Measurements from ENCODE around the gene KSR1. TPM values are rescaled to one million over a fixed set of nuclear protein-coding genes. Genes with fewer than 3 reads are reported as not detected.

The KSR1 gene
- total and polyA plus RNA-seq, 2 experiments from 2014 or later, result 7.8 to 53.2 TPM

DNA sequence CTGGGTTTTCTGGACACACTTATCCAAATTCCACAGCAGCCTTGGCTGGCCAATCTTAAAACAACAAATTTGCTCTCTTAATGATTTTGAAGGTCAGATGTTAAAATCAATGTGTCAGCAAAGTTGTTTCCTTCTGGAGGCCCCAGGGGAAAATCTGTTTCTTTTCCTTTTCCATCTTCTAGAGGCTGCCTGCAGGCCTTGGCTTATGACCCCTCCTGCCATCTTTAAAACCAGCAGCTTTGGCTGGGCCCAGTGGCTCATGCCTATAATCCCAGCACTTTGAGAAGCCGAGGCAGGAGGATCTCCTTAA is 177.7 kb downstream of the KSR1 start:
- DNase-seq (ENCODE audit: low spot score) (no peak), ATAC-seq (no peak)
- no peak overlapping the region for H2AFZ ChIP-seq
- no peak overlapping the region for H3K4me3 ChIP-seq
- TF ChIP-seq, protein P1, sequence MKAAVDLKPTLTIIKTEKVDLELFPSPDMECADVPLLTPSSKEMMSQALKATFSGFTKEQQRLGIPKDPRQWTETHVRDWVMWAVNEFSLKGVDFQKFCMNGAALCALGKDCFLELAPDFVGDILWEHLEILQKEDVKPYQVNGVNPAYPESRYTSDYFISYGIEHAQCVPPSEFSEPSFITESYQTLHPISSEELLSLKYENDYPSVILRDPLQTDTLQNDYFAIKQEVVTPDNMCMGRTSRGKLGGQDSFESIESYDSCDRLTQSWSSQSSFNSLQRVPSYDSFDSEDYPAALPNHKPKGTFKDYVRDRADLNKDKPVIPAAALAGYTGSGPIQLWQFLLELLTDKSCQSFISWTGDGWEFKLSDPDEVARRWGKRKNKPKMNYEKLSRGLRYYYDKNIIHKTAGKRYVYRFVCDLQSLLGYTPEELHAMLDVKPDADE (IDR thresholded peaks at IDR 0.05), result no peak
- TF ChIP-seq NANOG (IDR thresholded peaks at IDR 0.05; ENCODE audit: borderline replicate concordance) (no peak), ZNF331 (CRISPR knock-in tag; IDR thresholded peaks at IDR 0.05; ENCODE audit: low read depth) (no peak), EZH2 (IDR thresholded peaks at IDR 0.05; ENCODE audit: low read depth, unreplicated experiment) (no peak), EZH2phosphoT487 (IDR thresholded peaks at IDR 0.05; ENCODE audit: unreplicated experiment) (no peak), POLR2AphosphoS5 (IDR thresholded peaks at IDR 0.05; ENCODE audit: low read depth) (no peak), STAT1 (IDR thresholded peaks at IDR 0.05; ENCODE audit: unreplicated experiment) (no peak), CREB1 (CRISPR knock-in tag; IDR thresholded peaks at IDR 0.05; ENCODE audit: low read depth) (no peak), ZNF114 (CRISPR knock-in tag; IDR thresholded peaks at IDR 0.05) (no peak), JUNB (IDR thresholded peaks at IDR 0.05; ENCODE audit: unreplicated experiment) (no peak)
- TF ChIP-seq, protein P2, sequence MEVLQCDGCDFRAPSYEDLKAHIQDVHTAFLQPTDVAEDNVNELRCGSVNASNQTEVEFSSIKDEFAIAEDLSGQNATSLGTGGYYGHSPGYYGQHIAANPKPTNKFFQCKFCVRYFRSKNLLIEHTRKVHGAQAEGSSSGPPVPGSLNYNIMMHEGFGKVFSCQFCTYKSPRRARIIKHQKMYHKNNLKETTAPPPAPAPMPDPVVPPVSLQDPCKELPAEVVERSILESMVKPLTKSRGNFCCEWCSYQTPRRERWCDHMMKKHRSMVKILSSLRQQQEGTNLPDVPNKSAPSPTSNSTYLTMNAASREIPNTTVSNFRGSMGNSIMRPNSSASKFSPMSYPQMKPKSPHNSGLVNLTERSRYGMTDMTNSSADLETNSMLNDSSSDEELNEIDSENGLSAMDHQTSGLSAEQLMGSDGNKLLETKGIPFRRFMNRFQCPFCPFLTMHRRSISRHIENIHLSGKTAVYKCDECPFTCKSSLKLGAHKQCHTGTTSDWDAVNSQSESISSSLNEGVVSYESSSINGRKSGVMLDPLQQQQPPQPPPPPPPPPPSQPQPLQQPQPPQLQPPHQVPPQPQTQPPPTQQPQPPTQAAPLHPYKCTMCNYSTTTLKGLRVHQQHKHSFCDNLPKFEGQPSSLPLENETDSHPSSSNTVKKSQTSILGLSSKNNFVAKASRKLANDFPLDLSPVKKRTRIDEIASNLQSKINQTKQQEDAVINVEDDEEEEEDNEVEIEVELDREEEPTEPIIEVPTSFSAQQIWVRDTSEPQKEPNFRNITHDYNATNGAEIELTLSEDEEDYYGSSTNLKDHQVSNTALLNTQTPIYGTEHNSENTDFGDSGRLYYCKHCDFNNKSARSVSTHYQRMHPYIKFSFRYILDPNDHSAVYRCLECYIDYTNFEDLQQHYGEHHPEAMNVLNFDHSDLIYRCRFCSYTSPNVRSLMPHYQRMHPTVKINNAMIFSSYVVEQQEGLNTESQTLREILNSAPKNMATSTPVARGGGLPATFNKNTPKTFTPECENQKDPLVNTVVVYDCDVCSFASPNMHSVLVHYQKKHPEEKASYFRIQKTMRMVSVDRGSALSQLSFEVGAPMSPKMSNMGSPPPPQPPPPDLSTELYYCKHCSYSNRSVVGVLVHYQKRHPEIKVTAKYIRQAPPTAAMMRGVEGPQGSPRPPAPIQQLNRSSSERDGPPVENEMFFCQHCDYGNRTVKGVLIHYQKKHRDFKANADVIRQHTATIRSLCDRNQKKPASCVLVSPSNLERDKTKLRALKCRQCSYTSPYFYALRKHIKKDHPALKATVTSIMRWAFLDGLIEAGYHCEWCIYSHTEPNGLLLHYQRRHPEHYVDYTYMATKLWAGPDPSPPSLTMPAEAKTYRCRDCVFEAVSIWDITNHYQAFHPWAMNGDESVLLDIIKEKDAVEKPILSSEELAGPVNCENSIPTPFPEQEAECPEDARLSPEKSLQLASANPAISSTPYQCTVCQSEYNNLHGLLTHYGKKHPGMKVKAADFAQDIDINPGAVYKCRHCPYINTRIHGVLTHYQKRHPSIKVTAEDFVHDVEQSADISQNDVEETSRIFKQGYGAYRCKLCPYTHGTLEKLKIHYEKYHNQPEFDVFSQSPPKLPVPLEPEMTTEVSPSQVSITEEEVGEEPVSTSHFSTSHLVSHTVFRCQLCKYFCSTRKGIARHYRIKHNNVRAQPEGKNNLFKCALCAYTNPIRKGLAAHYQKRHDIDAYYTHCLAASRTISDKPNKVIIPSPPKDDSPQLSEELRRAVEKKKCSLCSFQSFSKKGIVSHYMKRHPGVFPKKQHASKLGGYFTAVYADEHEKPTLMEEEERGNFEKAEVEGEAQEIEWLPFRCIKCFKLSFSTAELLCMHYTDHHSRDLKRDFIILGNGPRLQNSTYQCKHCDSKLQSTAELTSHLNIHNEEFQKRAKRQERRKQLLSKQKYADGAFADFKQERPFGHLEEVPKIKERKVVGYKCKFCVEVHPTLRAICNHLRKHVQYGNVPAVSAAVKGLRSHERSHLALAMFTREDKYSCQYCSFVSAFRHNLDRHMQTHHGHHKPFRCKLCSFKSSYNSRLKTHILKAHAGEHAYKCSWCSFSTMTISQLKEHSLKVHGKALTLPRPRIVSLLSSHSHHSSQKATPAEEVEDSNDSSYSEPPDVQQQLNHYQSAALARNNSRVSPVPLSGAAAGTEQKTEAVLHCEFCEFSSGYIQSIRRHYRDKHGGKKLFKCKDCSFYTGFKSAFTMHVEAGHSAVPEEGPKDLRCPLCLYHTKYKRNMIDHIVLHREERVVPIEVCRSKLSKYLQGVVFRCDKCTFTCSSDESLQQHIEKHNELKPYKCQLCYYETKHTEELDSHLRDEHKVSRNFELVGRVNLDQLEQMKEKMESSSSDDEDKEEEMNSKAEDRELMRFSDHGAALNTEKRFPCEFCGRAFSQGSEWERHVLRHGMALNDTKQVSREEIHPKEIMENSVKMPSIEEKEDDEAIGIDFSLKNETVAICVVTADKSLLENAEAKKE (CRISPR knock-in tag; IDR thresholded peaks at IDR 0.05), result no peak
- TF ChIP-seq, protein P3, sequence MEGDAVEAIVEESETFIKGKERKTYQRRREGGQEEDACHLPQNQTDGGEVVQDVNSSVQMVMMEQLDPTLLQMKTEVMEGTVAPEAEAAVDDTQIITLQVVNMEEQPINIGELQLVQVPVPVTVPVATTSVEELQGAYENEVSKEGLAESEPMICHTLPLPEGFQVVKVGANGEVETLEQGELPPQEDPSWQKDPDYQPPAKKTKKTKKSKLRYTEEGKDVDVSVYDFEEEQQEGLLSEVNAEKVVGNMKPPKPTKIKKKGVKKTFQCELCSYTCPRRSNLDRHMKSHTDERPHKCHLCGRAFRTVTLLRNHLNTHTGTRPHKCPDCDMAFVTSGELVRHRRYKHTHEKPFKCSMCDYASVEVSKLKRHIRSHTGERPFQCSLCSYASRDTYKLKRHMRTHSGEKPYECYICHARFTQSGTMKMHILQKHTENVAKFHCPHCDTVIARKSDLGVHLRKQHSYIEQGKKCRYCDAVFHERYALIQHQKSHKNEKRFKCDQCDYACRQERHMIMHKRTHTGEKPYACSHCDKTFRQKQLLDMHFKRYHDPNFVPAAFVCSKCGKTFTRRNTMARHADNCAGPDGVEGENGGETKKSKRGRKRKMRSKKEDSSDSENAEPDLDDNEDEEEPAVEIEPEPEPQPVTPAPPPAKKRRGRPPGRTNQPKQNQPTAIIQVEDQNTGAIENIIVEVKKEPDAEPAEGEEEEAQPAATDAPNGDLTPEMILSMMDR (conservative IDR thresholded peaks at IDR 0.05; ENCODE audit: low read depth in 2 of 2), result no peak
- TF ChIP-seq, protein P4, sequence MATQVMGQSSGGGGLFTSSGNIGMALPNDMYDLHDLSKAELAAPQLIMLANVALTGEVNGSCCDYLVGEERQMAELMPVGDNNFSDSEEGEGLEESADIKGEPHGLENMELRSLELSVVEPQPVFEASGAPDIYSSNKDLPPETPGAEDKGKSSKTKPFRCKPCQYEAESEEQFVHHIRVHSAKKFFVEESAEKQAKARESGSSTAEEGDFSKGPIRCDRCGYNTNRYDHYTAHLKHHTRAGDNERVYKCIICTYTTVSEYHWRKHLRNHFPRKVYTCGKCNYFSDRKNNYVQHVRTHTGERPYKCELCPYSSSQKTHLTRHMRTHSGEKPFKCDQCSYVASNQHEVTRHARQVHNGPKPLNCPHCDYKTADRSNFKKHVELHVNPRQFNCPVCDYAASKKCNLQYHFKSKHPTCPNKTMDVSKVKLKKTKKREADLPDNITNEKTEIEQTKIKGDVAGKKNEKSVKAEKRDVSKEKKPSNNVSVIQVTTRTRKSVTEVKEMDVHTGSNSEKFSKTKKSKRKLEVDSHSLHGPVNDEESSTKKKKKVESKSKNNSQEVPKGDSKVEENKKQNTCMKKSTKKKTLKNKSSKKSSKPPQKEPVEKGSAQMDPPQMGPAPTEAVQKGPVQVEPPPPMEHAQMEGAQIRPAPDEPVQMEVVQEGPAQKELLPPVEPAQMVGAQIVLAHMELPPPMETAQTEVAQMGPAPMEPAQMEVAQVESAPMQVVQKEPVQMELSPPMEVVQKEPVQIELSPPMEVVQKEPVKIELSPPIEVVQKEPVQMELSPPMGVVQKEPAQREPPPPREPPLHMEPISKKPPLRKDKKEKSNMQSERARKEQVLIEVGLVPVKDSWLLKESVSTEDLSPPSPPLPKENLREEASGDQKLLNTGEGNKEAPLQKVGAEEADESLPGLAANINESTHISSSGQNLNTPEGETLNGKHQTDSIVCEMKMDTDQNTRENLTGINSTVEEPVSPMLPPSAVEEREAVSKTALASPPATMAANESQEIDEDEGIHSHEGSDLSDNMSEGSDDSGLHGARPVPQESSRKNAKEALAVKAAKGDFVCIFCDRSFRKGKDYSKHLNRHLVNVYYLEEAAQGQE (IDR thresholded peaks at IDR 0.05; ENCODE audit: unreplicated experiment), result no peak
- no peaks in the 10 kb centered on the region for H3K36me3 ChIP-seq (ENCODE audit: insufficient read depth)
- Mint-ChIP-seq H3K4me1 (peaks cover 4% of the 10 kb centered on the region; the same call in 2 of the 3 replicates), H3K9me3 (no peaks in the 10 kb centered on the region), H3K4me3 (no peak overlapping the region), H3K27ac (no peak overlapping the region), H3K36me3 (ENCODE audit: low read depth) (no peaks in the 10 kb centered on the region), H3K27me3 (ENCODE audit: insufficient read depth, low read depth, poor library complexity) (peaks cover 4% of the 10 kb centered on the region)
- H3K4me2 ChIP-seq, result no peak overlapping the region
- H3F3A ChIP-seq (replicated peaks; ENCODE audit: low read depth), result no peaks in the 10 kb centered on the region
- no peak overlapping the region for H3K27ac ChIP-seq (ENCODE audit: low read depth)
- H3K9me2 ChIP-seq (ENCODE audit: insufficient read depth), result no peaks in the 10 kb centered on the region
- H3K79me2 ChIP-seq (replicated peaks; ENCODE audit: insufficient read depth), result no peaks in the 10 kb centered on the region
- no peaks in the 10 kb centered on the region for H3K27me3 ChIP-seq (ENCODE audit: insufficient read depth)
- H3K4me1 ChIP-seq (ENCODE audit: insufficient read depth), result no peaks in the 10 kb centered on the region
- no peaks in the 10 kb centered on the region for H4K20me1 ChIP-seq (replicated peaks; ENCODE audit: insufficient read depth)
